ENCODE data around the gene CLRN3.

CLRN3 gene

GRCh38 chr10:127899766-127900387 lies 7.1 kb upstream of the CLRN3 start:
- no peak for DNase-seq (ENCODE audit: low read depth in 2 of 2)

- no peak for DNase-seq (ENCODE audit: low read depth in 2 of 2)
Observed at GRCh38 chr10:127897177-127897576, 4.4 kb upstream of the CLRN3 start.

- no peak for DNase-seq (ENCODE audit: low read depth in 2 of 2)
Observed at GRCh38 chr10:127896590-127896989, 3.8 kb upstream of the CLRN3 start.

GRCh38 chr10:127894146-127894545 lies 1.4 kb upstream of the CLRN3 start:
- no peak for DNase-seq (ENCODE audit: low read depth in 2 of 2)

GRCh38 chr10:127890832-127891334 lies 1.9 kb downstream of the CLRN3 start:
- DNase-seq (ENCODE audit: low read depth in 2 of 2), result no peak

GRCh38 chr10:127890216-127890615 lies 2.5 kb downstream of the CLRN3 start:
- DNase-seq (ENCODE audit: low read depth in 2 of 2), result no peak

GRCh38 chr10:127889605-127890195 lies 3.0 kb downstream of the CLRN3 start:
- no peak for DNase-seq (ENCODE audit: low read depth in 2 of 2)

- no peak for DNase-seq (ENCODE audit: low read depth in 2 of 2)
Observed at GRCh38 chr10:127888521-127889312, 4.0 kb downstream of the CLRN3 start.

- DNase-seq (ENCODE audit: low read depth in 2 of 2), result no peak
Observed at GRCh38 chr10:127887541-127888415, 5.0 kb downstream of the CLRN3 start.

GRCh38 chr10:127886371-127887051 lies 6.2 kb downstream of the CLRN3 start:
- DNase-seq (ENCODE audit: low read depth in 2 of 2), result no peak

- DNase-seq (ENCODE audit: low read depth in 2 of 2), result no peak
Observed at GRCh38 chr10:127884501-127884900, 8.2 kb downstream of the CLRN3 start.

GRCh38 chr10:127883516-127883915 lies 9.2 kb downstream of the CLRN3 start:
- DNase-seq (ENCODE audit: low read depth in 2 of 2), result no peak

- no peak for DNase-seq (ENCODE audit: low read depth in 2 of 2)
Observed at GRCh38 chr10:127882801-127883459, 9.8 kb downstream of the CLRN3 start.

- DNase-seq (ENCODE audit: low read depth in 2 of 2), result no peak
Observed at GRCh38 chr10:127882391-127882790, 10.3 kb downstream of the CLRN3 start.

GRCh38 chr10:127881262-127881661 lies 11.5 kb downstream of the CLRN3 start:
- no peak for DNase-seq (ENCODE audit: low read depth in 2 of 2)

- DNase-seq (ENCODE audit: low read depth in 2 of 2), result no peak
Observed at GRCh38 chr10:127880557-127880956, 12.2 kb downstream of the CLRN3 start.

GRCh38 chr10:127878475-127879055 lies 14.2 kb downstream of the CLRN3 start:
- no peak for DNase-seq (ENCODE audit: low read depth in 2 of 2)

GRCh38 chr10:127877699-127878098 lies 15.0 kb downstream of the CLRN3 start:
- no peak for DNase-seq (ENCODE audit: low read depth in 2 of 2)

- no peak for DNase-seq (ENCODE audit: low read depth in 2 of 2)
Observed at GRCh38 chr10:127877116-127877515, 15.6 kb downstream of the CLRN3 start.

GRCh38 chr10:127875916-127876315 lies 16.8 kb downstream of the CLRN3 start:
- no peak for DNase-seq (ENCODE audit: low read depth in 2 of 2)

GRCh38 chr10:127875449-127875765 lies 17.3 kb downstream of the CLRN3 start:
- no peak for DNase-seq (ENCODE audit: low read depth in 2 of 2)

All from stimulated activated CD8-positive, alpha-beta memory T cell treated with anti-CD3 and anti-CD28 coated beads, Interleukin-7, amount 100 ng/mL, for 4 hours (primary cell).